Measurements from ENCODE around the gene HJURP.

HJURP gene

GRCh38 chr2:233835230-233836186 lies 18.8 kb downstream of the HJURP start:
- Histone ChIP-seq H3K9me3 (ENCODE audit: control insufficient read depth, low read length) (no peaks in the 10 kb centered on the region), H3K36me3 (ENCODE audit: control insufficient read depth, insufficient read depth, low read length) (no peaks in the 10 kb centered on the region), H3K9ac (ENCODE audit: low read length) (no peak overlapping the region), H3K4me3 (ENCODE audit: low read length) (no peak overlapping the region), H3K4me1 (ENCODE audit: control insufficient read depth, insufficient read depth, low read length) (no peaks in the 10 kb centered on the region), H3K27me3 (ENCODE audit: control insufficient read depth, insufficient read depth, low read length) (no peaks in the 10 kb centered on the region)

GRCh38 chr2:233833345-233833744 lies 21.0 kb downstream of the HJURP start:
- Histone ChIP-seq H3K9me3 (ENCODE audit: control insufficient read depth, low read length) (no peaks in the 10 kb centered on the region), H3K9ac (ENCODE audit: low read length) (no peak overlapping the region), H3K4me3 (ENCODE audit: low read length) (no peak overlapping the region), H3K36me3 (ENCODE audit: control insufficient read depth, insufficient read depth, low read length) (no peaks in the 10 kb centered on the region), H3K4me1 (ENCODE audit: control insufficient read depth, insufficient read depth, low read length) (no peaks in the 10 kb centered on the region), H3K27me3 (ENCODE audit: control insufficient read depth, insufficient read depth, low read length) (no peaks in the 10 kb centered on the region)

- Histone ChIP-seq H3K4me1 (ENCODE audit: control insufficient read depth, insufficient read depth, low read length) (no peaks in the 10 kb centered on the region), H3K4me3 (ENCODE audit: low read length) (no peak overlapping the region), H3K36me3 (ENCODE audit: control insufficient read depth, insufficient read depth, low read length) (no peaks in the 10 kb centered on the region), H3K9me3 (ENCODE audit: control insufficient read depth, low read length) (no peaks in the 10 kb centered on the region), H3K9ac (ENCODE audit: low read length) (no peak overlapping the region), H3K27me3 (ENCODE audit: control insufficient read depth, insufficient read depth, low read length) (no peaks in the 10 kb centered on the region)
Measured at GRCh38 chr2:233832869-233833311, 21.4 kb downstream of the HJURP start.

GRCh38 chr2:233832414-233832813 lies 21.9 kb downstream of the HJURP start:
- Histone ChIP-seq H3K9ac (ENCODE audit: low read length) (no peak overlapping the region), H3K4me3 (ENCODE audit: low read length) (no peak overlapping the region), H3K36me3 (ENCODE audit: control insufficient read depth, insufficient read depth, low read length) (no peaks in the 10 kb centered on the region), H3K9me3 (ENCODE audit: control insufficient read depth, low read length) (no peaks in the 10 kb centered on the region), H3K27me3 (ENCODE audit: control insufficient read depth, insufficient read depth, low read length) (no peaks in the 10 kb centered on the region), H3K4me1 (ENCODE audit: control insufficient read depth, insufficient read depth, low read length) (no peaks in the 10 kb centered on the region)

GRCh38 chr2:233831861-233832260 lies 22.5 kb downstream of the HJURP start:
- Histone ChIP-seq H3K36me3 (ENCODE audit: control insufficient read depth, insufficient read depth, low read length) (no peaks in the 10 kb centered on the region), H3K27me3 (ENCODE audit: control insufficient read depth, insufficient read depth, low read length) (no peaks in the 10 kb centered on the region), H3K4me3 (ENCODE audit: low read length) (no peak overlapping the region), H3K4me1 (ENCODE audit: control insufficient read depth, insufficient read depth, low read length) (no peaks in the 10 kb centered on the region), H3K9ac (ENCODE audit: low read length) (no peak overlapping the region), H3K9me3 (ENCODE audit: control insufficient read depth, low read length) (no peaks in the 10 kb centered on the region)

GRCh38 chr2:233831011-233831721 lies 23.2 kb downstream of the HJURP start:
- Histone ChIP-seq H3K4me1 (ENCODE audit: control insufficient read depth, insufficient read depth, low read length) (no peaks in the 10 kb centered on the region), H3K9ac (ENCODE audit: low read length) (no peak overlapping the region), H3K27me3 (ENCODE audit: control insufficient read depth, insufficient read depth, low read length) (no peaks in the 10 kb centered on the region), H3K4me3 (ENCODE audit: low read length) (no peak overlapping the region), H3K36me3 (ENCODE audit: control insufficient read depth, insufficient read depth, low read length) (no peaks in the 10 kb centered on the region), H3K9me3 (ENCODE audit: control insufficient read depth, low read length) (no peaks in the 10 kb centered on the region)

GRCh38 chr2:233830111-233830802 lies 24.1 kb downstream of the HJURP start:
- Histone ChIP-seq H3K9me3 (ENCODE audit: control insufficient read depth, low read length) (no peaks in the 10 kb centered on the region), H3K36me3 (ENCODE audit: control insufficient read depth, insufficient read depth, low read length) (no peaks in the 10 kb centered on the region), H3K9ac (ENCODE audit: low read length) (no peak overlapping the region), H3K4me1 (ENCODE audit: control insufficient read depth, insufficient read depth, low read length) (no peaks in the 10 kb centered on the region), H3K4me3 (ENCODE audit: low read length) (no peak overlapping the region), H3K27me3 (ENCODE audit: control insufficient read depth, insufficient read depth, low read length) (no peaks in the 10 kb centered on the region)

GRCh38 chr2:233829193-233830110 lies 24.9 kb downstream of the HJURP start:
- no peaks in the 10 kb centered on the region for H3K9me3 ChIP-seq (ENCODE audit: control insufficient read depth, low read length)
- H3K36me3 ChIP-seq (ENCODE audit: control insufficient read depth, insufficient read depth, low read length) = no peaks in the 10 kb centered on the region
- no peaks in the 10 kb centered on the region for H3K4me1 ChIP-seq (ENCODE audit: control insufficient read depth, insufficient read depth, low read length)
- H3K4me3 ChIP-seq (ENCODE audit: low read length) = no peak overlapping the region
- no peak overlapping the region for H3K9ac ChIP-seq (ENCODE audit: low read length)
- no peaks in the 10 kb centered on the region for H3K27me3 ChIP-seq (ENCODE audit: control insufficient read depth, insufficient read depth, low read length)

GRCh38 chr2:233828546-233829192 lies 25.7 kb downstream of the HJURP start:
- Histone ChIP-seq H3K36me3 (ENCODE audit: control insufficient read depth, insufficient read depth, low read length) (no peaks in the 10 kb centered on the region), H3K4me3 (ENCODE audit: low read length) (no peak overlapping the region), H3K9ac (ENCODE audit: low read length) (no peak overlapping the region), H3K4me1 (ENCODE audit: control insufficient read depth, insufficient read depth, low read length) (peaks cover 1% of the 10 kb centered on the region), H3K27me3 (ENCODE audit: control insufficient read depth, insufficient read depth, low read length) (no peaks in the 10 kb centered on the region), H3K9me3 (ENCODE audit: control insufficient read depth, low read length) (no peaks in the 10 kb centered on the region)

- Histone ChIP-seq H3K9me3 (ENCODE audit: control insufficient read depth, low read length) (no peaks in the 10 kb centered on the region), H3K4me3 (ENCODE audit: low read length) (no peak overlapping the region), H3K4me1 (ENCODE audit: control insufficient read depth, insufficient read depth, low read length) (peaks cover 8% of the 10 kb centered on the region), H3K36me3 (ENCODE audit: control insufficient read depth, insufficient read depth, low read length) (no peaks in the 10 kb centered on the region), H3K9ac (ENCODE audit: low read length) (no peak overlapping the region), H3K27me3 (ENCODE audit: control insufficient read depth, insufficient read depth, low read length) (no peaks in the 10 kb centered on the region)
Measured at GRCh38 chr2:233824373-233824772, 30.0 kb downstream of the HJURP start.

- Histone ChIP-seq H3K9me3 (ENCODE audit: control insufficient read depth, low read length) (no peaks in the 10 kb centered on the region), H3K4me1 (ENCODE audit: control insufficient read depth, insufficient read depth, low read length) (peaks cover 8% of the 10 kb centered on the region), H3K4me3 (ENCODE audit: low read length) (no peak overlapping the region), H3K36me3 (ENCODE audit: control insufficient read depth, insufficient read depth, low read length) (no peaks in the 10 kb centered on the region), H3K9ac (ENCODE audit: low read length) (no peak overlapping the region), H3K27me3 (ENCODE audit: control insufficient read depth, insufficient read depth, low read length) (no peaks in the 10 kb centered on the region)
Measured at GRCh38 chr2:233823731-233824121, 30.6 kb downstream of the HJURP start.
